LNCaP clone FGC (cell line): ENCODE measurements around the gene ASPN.

Experiments used
- DNase-seq: peaks from one replicate; pipeline ENCODE4 v3.0.0-alpha.2; 2011; ENCODE audit warnings: low read depth
- H3K4me3 ChIP-seq: 2 replicates; pipeline ENCODE4 v1.5.1; 2011; ENCODE audit warnings: mild to moderate bottlenecking, low read depth, low read length, control low read depth
- CTCF ChIP-seq: IDR thresholded peaks from 2 replicates; pipeline ENCODE4 v1.5.1; 2012; ENCODE audit warnings: mild to moderate bottlenecking; ENCODE audit not compliant: control insufficient read depth, insufficient read depth; ENCODE audit errors: extremely low read depth

ASPN gene

DNA sequence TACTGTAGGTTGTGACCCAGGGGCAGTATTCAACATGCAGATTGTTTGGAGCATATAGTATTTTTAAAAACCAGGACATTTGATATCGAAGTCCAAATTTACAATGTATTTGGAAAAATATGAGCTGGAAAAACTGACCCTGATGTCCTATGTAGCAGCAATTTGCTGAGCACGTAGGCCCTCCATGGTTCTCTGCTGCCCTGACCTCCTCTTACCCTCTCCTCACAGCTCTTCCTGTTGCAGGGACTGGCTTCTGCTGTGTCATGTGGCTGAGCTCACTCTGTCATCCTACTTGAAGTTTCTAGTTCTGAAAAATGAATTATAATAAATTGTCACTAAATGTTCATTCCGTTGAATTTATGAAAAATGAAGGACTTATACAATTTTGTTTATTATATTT is 4.1 kb upstream of the ASPN start:
- no peak for TF ChIP-seq CTCF
- no peak for DNase-seq
- no peak overlapping the region for H3K4me3 ChIP-seq

DNA sequence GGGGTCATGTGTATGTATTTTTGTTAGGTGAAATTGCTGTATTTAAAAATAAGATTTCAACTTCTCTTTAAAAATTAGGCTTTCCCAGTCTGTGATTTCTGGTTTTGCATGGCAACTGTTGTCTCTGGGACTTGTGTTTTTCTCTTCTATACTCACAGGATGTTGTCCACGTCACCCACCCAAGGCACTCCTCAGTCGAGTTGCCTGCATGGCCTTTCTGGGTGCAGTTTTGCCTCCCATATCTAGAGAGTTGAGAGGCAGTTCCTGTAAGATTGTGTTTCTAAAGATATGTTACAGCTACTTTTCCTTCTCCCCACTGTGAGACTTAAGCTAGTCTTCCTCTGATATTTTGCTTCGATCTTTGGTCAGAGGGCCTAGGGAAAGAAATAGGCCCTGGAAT is 2.3 kb upstream of the ASPN start:
- DNase-seq = no peak
- H3K4me3 ChIP-seq = no peak overlapping the region
- TF ChIP-seq CTCF = no peak

GRCh38 chr9:92483627-92484545 is 1.6 kb upstream of the ASPN start:
- no peak for DNase-seq
- H3K4me3 ChIP-seq = no peak overlapping the region
- TF ChIP-seq CTCF = no peak

DNA sequence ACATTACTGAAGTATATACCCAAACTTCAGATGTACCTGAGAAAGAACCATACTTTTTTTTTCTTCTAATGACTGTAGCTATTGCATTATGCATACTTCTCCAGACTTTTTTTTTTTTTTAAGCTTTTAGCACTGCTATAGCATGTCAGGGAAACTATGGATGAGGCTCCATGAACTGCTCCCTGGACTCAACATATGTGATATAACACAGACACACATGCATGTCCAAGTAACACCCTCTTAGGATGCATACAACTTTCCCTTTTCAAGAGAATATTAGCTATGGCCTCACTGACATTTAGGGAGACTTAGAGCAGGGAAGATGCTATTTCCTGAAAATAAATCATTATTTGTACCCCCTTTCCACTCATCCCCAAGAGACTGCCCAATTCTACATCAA is 499 bp upstream of the ASPN start:
- DNase-seq = no peak
- TF ChIP-seq CTCF = no peak
- no peak overlapping the region for H3K4me3 ChIP-seq

- no peak overlapping the region for H3K4me3 ChIP-seq
- DNase-seq = no peak
- TF ChIP-seq CTCF = no peak
These were observed 1.2 kb downstream of the ASPN start for GRCh38 chr9:92480986-92481633.

- no peak for TF ChIP-seq CTCF
- H3K4me3 ChIP-seq = no peak overlapping the region
- peak; percentile 43 for DNase-seq
These were observed 2.0 kb downstream of the ASPN start for GRCh38 chr9:92480291-92480771.
